GM12865 (cell line): Measurements from ENCODE around the gene NCOA3.

Experiments
- DNase-seq: peaks from one replicate; pipeline ENCODE4 v3.0.0; 2010; ENCODE audit warnings: low read depth
- H3K4me3 ChIP-seq: 2 replicates; pipeline ENCODE4 v1.5.1; 2011; ENCODE audit warnings: mild to moderate bottlenecking, low read depth, low read length, control low read depth
- CTCF ChIP-seq: IDR thresholded peaks from 2 replicates; pipeline ENCODE4 v1.5.1; 2011; ENCODE audit warnings: low read length, control low read depth, low read depth, inconsistent platforms; ENCODE audit not compliant: insufficient read depth; ENCODE audit errors: missing control alignments

NCOA3 gene

DNA sequence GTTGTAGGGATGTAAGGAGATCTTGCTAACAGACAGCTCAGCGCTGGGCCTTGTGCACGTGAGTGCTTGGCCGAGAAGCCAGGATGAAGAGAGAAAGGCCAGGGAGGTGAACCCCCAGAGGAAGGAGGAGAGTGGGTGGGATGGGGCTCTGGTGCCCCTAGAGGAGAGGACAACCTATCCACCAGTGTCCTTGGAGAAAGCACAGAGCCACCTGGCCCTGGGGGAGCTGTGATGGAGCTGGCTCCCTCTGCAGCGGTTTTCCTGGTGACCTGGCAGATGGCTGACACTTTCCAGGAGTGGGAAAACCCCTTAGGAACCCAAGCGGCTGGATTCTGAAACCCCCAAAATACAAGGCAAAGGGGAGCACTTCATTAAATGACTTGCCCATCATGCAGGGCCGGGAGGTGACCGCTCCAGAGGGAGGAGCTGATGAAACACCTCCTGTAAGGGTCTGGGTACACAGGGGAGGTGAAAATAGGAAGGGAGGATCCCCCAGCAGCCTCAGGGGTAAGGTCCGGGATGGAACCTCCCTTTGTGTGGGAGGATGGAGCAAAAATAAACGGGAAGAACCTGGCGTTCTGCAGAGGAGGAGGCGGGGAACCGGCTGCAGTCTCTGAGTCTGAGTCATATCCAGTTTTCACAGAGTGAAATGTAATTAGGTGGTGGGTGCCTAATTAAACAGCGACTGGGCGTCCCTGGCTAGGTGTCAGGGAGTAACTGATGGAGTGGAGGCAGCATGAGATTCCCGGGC is 203.2 kb downstream of the NCOA3 start:
- no peak for TF ChIP-seq CTCF
- DNase-seq: no peak
- no peak overlapping the region for H3K4me3 ChIP-seq

DNA sequence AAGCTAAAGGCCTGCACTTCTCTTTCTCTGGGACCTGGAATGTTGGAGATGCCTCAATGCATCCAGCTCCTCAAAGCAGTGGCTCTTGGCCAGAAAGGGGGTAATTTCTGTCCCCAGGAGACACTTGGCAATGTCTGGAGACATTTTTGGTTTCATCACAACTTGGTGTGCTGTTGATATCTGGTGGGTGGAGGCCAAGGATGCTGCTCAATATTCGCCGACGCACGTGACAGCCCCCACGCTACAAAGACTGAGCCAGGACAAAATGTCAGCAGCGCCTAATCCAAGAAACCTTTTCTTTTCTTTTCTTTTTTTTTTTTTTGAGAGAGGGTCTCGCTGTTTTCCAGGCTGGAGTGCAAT is 203.8 kb downstream of the NCOA3 start:
- DNase-seq: no peak
- H3K4me3 ChIP-seq: no peak overlapping the region
- no peak for TF ChIP-seq CTCF

DNA sequence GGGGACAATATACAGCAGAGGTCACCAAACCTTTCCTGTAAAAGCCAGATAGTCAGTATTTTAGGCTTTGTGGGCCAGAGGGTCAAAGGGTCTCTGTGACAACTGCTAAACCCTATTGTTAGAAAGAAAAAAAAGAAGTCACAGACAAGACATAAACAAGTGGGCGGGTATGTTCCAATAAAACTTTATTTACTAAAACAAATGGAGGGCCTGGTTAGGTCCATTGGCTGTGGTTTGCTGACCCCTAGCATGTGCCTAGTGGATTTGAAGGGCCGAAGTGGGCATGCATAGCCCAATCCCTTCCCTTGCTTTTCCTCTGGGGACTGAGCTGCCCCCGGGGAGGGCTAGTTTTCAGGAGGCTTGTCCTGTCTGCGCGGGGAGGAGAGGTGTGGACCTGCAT is 204.7 kb downstream of the NCOA3 start:
- no peak for TF ChIP-seq CTCF
- H3K4me3 ChIP-seq: no peak overlapping the region
- DNase-seq: no peak
